ENCODE measurements around the gene NHP2.
A peak's percentile ranks its signal among the peaks of the same experiment; 100 is the strongest.

The NHP2 gene

GRCh38 chr5:178177569-178177968 is 23.9 kb upstream of the NHP2 start:
- no peak for FAIRE-seq
- no peak for DNase-seq (ENCODE audit: extremely low spot score, insufficient read length, low read depth)

GRCh38 chr5:178176791-178177190 is 23.1 kb upstream of the NHP2 start:
- FAIRE-seq (no peak), DNase-seq (ENCODE audit: extremely low spot score, insufficient read length, low read depth) (no peak)

DNA sequence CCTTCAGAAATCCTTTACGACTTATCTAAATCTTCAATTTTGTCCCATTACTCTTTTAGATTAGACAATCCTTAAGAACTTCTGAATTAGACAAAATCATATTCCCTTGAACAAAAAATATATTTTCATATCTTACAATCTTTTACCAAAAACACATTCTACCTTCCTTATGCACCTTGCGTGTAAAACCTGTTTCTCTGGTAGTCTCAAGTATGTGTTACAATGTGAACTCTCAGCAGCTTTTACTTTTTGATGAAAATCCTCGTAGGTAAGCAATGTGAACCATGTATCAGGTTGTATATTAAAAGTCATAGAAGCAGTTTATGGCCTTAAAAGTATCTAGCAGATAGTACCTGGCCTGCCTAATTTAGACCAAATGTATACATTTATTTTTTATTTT is 20.8 kb upstream of the NHP2 start:
- FAIRE-seq (no peak), DNase-seq (ENCODE audit: extremely low spot score, insufficient read length, low read depth) (no peak)

- FAIRE-seq = no peak
- no peak for DNase-seq (ENCODE audit: extremely low spot score, insufficient read length, low read depth)
These were observed 16.8 kb upstream of the NHP2 start for GRCh38 chr5:178170455-178170854.

DNA sequence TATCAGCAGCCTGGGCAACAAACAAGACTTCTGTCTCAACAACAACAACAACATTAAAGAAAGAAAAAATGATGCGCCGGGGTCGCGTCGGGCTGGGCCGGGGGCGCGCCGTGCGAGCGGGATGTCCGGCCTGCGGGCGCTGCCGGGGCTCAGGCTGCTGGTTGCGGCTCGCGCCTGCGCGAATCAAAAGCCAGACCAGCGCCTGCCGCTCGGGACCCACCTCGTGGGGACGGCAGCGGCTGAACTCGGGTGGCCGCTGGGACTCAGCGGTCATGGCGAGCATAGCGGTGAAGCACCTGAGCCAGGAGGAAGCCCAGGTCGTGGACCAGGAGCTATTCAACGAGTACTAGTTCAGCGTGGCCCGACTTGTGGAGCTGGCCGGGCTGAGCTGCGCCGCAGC is 11.9 kb upstream of the NHP2 start:
- DNase-seq (ENCODE audit: extremely low spot score, insufficient read length, low read depth) (no peak), FAIRE-seq (no peak)

GRCh38 chr5:178163772-178164735 is 10.4 kb upstream of the NHP2 start:
- peak; percentile 93 for FAIRE-seq

GRCh38 chr5:178162481-178162880 is 8.8 kb upstream of the NHP2 start:
- FAIRE-seq (no peak), DNase-seq (ENCODE audit: extremely low spot score, insufficient read length, low read depth) (no peak)

More at GRCh38 chr5:178163772-178164735, 10.4 kb upstream of the NHP2 start:
- DNase-seq (ENCODE audit: extremely low spot score, insufficient read length, low read depth) = peak; percentile 84

DNA sequence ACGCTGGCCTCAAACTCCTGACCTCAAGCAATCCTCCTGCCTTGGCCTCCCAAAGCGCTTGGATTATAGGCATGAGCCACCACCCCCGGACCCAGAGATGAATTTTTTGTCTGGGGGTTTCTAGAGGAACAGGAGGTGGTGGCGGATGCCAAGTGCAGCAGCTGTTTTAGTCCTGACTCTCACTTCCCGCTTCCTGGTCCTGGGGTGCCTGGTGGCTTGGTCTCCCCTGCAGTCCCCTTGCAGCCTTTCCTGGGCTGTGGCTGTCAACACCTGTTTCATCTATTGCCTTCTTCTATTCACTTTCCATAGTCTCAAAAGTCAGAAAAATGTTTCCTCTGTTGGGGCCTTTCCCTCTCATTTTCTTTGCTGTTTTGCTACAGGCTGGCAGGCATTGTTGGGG is 6.5 kb upstream of the NHP2 start:
- FAIRE-seq = no peak

GRCh38 chr5:178155065-178155464 is 1.4 kb upstream of the NHP2 start:
- DNase-seq (ENCODE audit: extremely low spot score, insufficient read length, low read depth) (no peak), FAIRE-seq (no peak)

More for the DNA sequence above, 6.5 kb upstream of the NHP2 start:
- DNase-seq (ENCODE audit: extremely low spot score, insufficient read length, low read depth) = no peak

- no peak for DNase-seq (ENCODE audit: extremely low spot score, insufficient read length, low read depth)
- no peak for FAIRE-seq
These were observed 917 bp downstream of the NHP2 start for GRCh38 chr5:178152491-178153444.

GRCh38 chr5:178150977-178151734 is 2.5 kb downstream of the NHP2 start:
- FAIRE-seq = no peak

DNA sequence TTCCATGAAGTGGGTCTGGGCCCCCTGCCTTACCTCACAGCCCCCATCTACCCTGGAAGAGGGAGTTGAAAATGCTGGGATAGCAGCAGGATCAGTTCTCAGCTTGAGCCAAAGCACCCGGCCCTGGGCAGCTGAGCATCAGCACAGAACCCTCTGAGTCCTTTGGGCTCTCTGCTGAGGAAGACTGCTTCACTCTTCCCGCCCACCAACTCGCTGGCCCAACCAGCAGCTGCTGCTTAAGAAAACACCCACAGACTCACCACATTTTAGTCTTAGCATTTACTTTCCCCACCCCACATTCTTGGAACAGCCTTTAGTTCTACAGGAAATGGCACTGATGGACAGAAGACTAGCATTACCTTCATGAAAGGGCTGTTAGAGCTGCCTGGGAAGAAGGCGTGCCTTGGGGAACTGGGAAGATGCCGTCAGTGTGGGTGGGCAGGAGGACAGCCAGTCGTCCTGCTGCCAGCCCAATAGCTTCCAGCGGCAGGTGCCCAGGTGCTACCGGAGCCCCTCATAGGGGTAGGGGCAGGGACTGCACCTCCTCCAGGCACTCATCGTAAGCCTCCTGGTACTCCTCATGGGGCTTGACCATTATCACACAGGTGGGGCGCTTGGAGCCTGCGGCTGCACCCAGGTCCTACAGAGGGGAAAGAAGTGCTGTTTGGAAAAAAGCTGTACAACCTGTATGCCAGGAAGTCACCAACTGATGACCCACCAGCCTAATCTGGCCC is 4.3 kb downstream of the NHP2 start:
- FAIRE-seq (no peak), DNase-seq (ENCODE audit: extremely low spot score, insufficient read length, low read depth) (no peak)

More at GRCh38 chr5:178150977-178151734, 2.5 kb downstream of the NHP2 start:
- no peak for DNase-seq (ENCODE audit: extremely low spot score, insufficient read length, low read depth)

- DNase-seq (ENCODE audit: extremely low spot score, insufficient read length, low read depth) = no peak
- no peak for FAIRE-seq
These were observed 6.3 kb downstream of the NHP2 start for GRCh38 chr5:178147406-178147805.

DNA sequence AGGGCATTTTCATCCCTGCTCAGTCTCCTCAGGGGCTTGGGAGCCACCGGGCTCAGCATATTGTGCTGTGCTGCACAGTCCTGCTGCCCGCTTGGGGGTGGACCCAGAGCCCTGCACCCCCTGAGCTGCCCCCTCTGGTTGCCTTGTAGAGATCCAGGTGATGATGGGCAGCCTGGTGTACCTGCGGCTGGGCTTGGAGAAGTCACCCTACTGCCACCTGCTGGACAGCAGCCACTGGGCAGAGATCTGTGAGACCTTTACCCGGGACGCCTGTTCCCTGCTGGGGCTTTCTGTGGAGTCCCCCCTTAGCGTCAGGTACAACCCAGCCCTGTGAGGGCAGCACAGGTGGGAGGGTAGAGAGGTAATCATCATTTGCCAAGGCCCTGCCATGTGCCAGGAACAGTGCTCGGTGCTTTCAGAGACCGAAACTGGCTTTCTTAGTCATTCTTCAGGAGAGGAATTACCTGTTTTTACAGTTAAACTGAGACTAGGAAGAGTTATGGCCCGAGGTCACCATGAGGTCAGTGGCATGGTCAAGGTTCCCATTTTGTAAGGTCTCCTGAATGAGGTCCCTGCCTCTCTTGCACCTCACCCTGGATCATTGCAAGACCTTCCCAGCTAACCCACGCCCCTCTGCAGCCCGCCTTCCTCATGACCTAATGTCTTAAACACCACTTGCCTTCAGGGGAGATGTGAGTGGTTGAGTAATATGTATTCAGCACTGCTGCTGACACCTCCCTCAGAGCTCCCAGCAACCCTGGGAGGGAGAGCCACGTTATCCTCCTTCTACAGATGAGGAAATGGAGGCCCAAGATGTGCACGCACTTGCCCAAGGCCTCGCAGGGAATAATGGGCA is 7.5 kb downstream of the NHP2 start:
- DNase-seq (ENCODE audit: extremely low spot score, insufficient read length, low read depth) = peak; percentile 58
- FAIRE-seq = peak; percentile 91

DNA sequence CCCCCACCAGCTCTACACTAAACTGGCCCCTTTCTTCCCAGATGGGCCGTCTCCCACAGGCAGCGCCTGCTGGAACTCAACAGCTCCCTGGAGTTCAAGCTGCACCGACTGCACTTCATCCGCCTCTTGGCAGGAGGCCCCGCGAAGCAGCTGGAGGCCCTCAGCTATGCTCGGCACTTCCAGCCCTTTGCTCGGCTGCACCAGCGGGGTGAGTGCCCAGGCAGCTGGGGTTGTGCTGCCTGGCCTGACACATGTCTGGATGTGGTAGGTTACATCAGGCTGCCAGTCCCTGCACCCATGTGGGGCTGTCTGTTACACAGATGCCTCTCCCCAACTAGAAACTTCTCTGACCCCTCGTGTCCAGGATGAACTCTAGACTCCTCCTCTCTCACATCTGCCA is 9.8 kb downstream of the NHP2 start:
- FAIRE-seq (no peak), DNase-seq (ENCODE audit: extremely low spot score, insufficient read length, low read depth) (no peak)

- DNase-seq (ENCODE audit: extremely low spot score, insufficient read length, low read depth) (no peak), FAIRE-seq (no peak)
These were observed 10.4 kb downstream of the NHP2 start for GRCh38 chr5:178143246-178143645.

DNA sequence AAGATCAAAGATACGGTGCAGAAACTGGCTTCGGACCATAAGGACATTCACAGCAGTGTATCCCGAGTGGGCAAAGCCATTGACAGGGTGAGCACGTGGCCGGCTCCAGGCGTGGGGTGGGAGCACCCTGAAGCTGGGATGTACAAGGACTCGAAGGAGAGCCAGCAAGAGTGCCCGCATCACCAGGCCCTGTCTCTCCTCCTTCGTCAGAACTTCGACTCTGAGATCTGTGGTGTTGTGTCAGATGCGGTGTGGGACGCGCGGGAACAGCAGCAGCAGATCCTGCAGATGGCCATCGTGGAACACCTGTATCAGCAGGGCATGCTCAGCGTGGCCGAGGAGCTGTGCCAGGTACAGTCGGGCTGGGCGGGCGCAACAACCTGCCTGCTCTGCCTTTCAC is 11.0 kb downstream of the NHP2 start:
- FAIRE-seq = no peak
- no peak for DNase-seq (ENCODE audit: extremely low spot score, insufficient read length, low read depth)

GRCh38 chr5:178141550-178141949 is 12.1 kb downstream of the NHP2 start:
- FAIRE-seq (no peak), DNase-seq (ENCODE audit: extremely low spot score, insufficient read length, low read depth) (no peak)

Measured in GM18507 (cell line).